T-helper 17 cell (primary cell): ENCODE data around the gene NFKBIZ. TPM values are rescaled to one million over a fixed set of nuclear protein-coding genes. Genes with fewer than 3 reads are reported as not detected.
"Not testable (repeated sequence)": the region's sequence is repeated elsewhere in the genome, so short reads cannot be mapped to it uniquely, and the experiment has no call there.

ENCODE experiments used
- ATAC-seq: fragments of 150-1000 bp; cut with Tn5 transposase; 2 replicates; pipeline ENCODE4 v1.10.0; 2021; ENCODE audit warnings: mild to moderate bottlenecking, moderate library complexity
- DNase-seq, 3 donors: peaks; one replicate each; pipeline versions ENCODE4 v3.0.0 to v3.0.0-alpha.2; 2020 to 2021
- H3K9me3 ChIP-seq: one replicate; pipeline ENCODE4 v1.7.0; 2013; ENCODE audit warnings: low read length, mild to moderate bottlenecking; ENCODE audit not compliant: control insufficient read depth, poor library complexity, severe bottlenecking
- H3K27ac Mint-ChIP-seq: one replicate; pipeline ENCODE4 v1.8.0; 2022; ENCODE audit warnings: mild to moderate bottlenecking, moderate library complexity, mixed read lengths
- H3K27me3 Mint-ChIP-seq: one replicate; pipeline ENCODE4 v1.8.0; 2022; ENCODE audit warnings: mixed read lengths
- H3K36me3 Mint-ChIP-seq: one replicate; pipeline ENCODE4 v1.8.0; 2022; ENCODE audit warnings: low read depth, mixed read lengths
- H3K4me1 Mint-ChIP-seq: one replicate; pipeline ENCODE4 v1.8.0; 2022; ENCODE audit warnings: mild to moderate bottlenecking, mixed read lengths
- H3K4me3 Mint-ChIP-seq: one replicate; pipeline ENCODE4 v1.8.0; 2022; ENCODE audit warnings: mild to moderate bottlenecking, moderate library complexity, mixed read lengths
- total RNA-seq, 4 donors: library from RNA in 2 of 4; stranded (reverse) in 2 of 4; gene quantifications; one replicate each; pipeline ENCODE4 v1.2.3 and lab custom pipeline; 2022 to 2026

Gene NFKBIZ
- total RNA-seq, 2 donors from 2014 or later: 682 to 814 TPM

DNA sequence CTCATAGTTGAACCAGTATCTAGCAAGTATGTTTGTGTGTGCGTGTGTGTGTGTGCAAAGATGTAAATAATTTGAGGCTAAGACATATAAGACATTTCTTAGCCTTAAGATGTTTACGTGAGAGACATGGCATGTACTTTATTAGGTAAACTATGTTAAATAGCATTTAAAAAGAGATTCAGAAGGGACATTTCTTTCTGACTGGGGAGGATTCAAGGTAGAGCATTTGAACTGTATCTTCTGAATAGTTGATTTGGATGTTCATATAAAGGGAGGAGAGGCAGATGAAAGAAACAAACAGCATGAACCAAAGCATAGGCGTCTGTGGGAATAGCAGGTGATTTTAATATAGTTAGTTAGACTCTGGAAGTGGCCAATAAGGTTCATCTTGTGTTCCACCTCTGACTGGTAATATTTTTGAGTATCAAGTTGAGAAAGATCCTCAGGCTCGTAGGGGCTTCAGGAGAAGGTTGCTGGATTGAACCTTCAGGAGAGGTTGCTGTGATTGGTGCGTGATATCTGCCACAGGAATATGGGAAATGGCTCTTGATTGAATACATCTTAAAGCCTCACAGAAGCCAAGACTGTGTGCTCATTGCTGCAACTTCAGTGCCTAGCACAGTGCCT is 12.6 kb downstream of the NFKBIZ start:
- peak overlapping the region; percentile 19 for H3K4me3 Mint-ChIP-seq
- no peaks in the 10 kb centered on the region for H3K27me3 Mint-ChIP-seq
- H3K9me3 ChIP-seq: no peaks in the 10 kb centered on the region
- DNase-seq (no peak), ATAC-seq (peak; percentile 14)
- H3K4me1 Mint-ChIP-seq: peaks cover 26% of the 10 kb centered on the region
- H3K27ac Mint-ChIP-seq: peak overlapping the region; percentile 85
- peaks cover 15% of the 10 kb centered on the region for H3K36me3 Mint-ChIP-seq

DNA sequence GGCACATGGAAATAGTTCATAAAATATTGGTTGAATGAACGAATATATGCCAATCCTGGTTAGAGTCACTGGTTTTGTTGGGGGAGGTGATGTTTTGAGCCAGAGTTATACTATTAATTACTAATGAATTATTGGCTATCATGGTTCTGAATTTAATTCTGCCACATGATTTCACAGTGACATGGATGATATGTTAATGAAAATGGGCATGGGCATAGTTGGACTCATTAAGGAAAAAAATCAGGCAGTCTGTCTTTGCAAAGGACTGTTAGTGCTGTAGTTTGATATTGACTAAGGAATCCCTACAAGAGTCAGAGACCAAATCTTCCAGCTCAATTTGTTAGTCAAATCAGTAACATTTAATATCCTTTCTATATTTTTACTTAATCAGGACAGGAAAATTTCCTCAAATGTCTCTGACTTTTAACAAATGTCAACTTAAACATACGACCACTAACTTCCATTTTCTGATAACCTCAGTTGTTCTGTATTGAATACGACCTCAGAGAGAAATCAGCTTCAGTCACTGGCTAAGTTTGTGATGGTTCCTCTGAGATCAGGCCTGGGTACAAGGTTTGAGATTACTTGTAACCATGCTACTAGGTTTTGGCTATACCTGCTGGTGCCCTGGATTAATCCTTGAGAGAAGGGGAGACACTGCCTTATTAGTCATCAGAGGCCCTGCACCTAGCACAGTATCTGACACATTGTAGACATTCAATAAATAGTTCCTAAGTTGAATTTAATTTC is 13.3 kb downstream of the NFKBIZ start:
- no peaks in the 10 kb centered on the region for H3K9me3 ChIP-seq
- peak; percentile 32 for ATAC-seq
- Mint-ChIP-seq H3K4me1 (peaks cover 24% of the 10 kb centered on the region), H3K27ac (peak overlapping the region; percentile 85), H3K27me3 (no peaks in the 10 kb centered on the region), H3K4me3 (peak overlapping the region; percentile 55), H3K36me3 (peaks cover 9% of the 10 kb centered on the region)
- DNase-seq: no peak

DNA sequence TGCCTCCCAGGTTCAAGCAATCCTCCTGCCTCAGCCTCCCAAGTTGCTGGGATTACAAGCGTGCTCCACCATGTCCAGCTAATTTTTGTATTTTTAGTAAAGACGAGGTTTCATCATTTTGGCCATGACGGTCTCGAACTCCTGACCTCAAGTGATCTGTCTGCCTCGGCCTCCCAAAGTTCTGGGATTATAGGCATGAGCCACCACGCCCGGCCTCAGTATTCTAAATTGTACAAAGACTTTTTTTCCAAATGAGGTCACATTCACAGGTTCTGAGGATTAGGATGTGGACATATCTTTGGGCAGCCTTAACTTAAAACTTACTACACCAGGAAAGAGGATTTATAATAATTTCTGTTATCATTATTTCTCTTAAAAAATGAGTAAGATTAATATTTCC is 15.6 kb downstream of the NFKBIZ start:
- not testable (repeated sequence) for H3K27ac Mint-ChIP-seq, H3K9me3 ChIP-seq, DNase-seq, H3K36me3 Mint-ChIP-seq, H3K4me3 Mint-ChIP-seq, H3K27me3 Mint-ChIP-seq, ATAC-seq
- H3K4me1 Mint-ChIP-seq: peaks cover 17% of the 10 kb centered on the region

DNA sequence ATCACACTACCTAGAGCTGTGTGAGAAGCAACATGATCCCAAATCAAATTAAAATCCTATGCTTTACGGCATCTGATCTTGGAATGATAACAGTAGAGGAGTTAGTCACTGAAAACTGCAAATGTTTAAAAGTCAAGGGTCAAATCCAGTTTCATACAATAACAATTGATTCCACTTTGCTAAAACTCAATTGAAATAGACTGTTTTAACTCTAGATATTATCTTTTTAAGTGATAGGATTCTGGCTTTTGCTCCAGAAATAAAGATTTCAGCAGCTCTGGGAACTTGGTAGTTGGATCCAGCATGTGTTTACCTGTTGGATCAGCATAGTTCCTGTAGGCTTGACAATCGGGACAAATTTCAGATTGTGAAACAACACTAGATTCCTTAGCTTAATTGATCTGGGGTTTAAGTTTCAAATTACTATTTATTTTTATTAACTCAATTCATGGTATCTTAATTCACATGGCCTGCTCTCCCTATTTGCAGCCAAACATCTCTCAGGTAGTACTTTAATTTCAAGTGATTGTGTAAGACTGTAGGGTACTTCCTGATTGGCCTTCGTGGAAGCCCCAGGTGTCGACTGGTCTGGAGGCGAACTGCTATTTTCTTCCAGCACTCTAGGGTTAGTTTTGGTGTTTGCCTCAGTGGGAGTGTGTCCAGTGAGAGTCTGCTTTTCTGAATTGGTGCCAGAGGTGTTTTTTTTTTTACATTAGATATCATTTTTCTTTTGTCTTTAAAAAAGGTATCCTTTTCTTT is 16.6 kb downstream of the NFKBIZ start:
- peaks cover 17% of the 10 kb centered on the region for H3K4me1 Mint-ChIP-seq
- H3K4me3 Mint-ChIP-seq: no peak overlapping the region
- H3K27me3 Mint-ChIP-seq: no peaks in the 10 kb centered on the region
- no peak overlapping the region for H3K27ac Mint-ChIP-seq
- ATAC-seq: no peak
- no peaks in the 10 kb centered on the region for H3K9me3 ChIP-seq
- no peak for DNase-seq
- peaks cover 2% of the 10 kb centered on the region for H3K36me3 Mint-ChIP-seq

DNA sequence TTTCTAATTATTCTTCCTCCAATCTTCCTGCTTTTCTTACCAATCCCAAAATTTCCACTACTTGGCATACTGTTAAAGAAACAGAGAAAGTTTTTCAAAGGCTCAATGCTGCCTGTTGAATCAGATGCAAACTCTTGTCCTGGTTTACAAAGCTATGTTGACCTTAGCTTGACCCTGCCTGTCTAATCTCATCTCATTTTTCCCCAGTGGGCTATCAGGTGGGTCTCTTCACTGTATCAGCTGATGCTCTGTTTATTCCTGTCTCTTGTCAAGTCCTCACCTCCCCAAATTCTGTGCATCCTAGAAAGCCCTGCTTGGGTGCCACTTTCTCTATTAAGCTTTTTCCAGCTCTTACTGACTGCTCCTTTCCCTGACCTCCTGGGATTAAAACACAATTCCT is 18.2 kb downstream of the NFKBIZ start:
- DNase-seq (no peak), ATAC-seq (no peak)
- H3K4me3 Mint-ChIP-seq: peak overlapping the region; percentile 26
- H3K27me3 Mint-ChIP-seq: no peaks in the 10 kb centered on the region
- H3K36me3 Mint-ChIP-seq: no peaks in the 10 kb centered on the region
- H3K4me1 Mint-ChIP-seq: peaks cover 8% of the 10 kb centered on the region
- H3K27ac Mint-ChIP-seq: no peak overlapping the region
- H3K9me3 ChIP-seq: no peaks in the 10 kb centered on the region

DNA sequence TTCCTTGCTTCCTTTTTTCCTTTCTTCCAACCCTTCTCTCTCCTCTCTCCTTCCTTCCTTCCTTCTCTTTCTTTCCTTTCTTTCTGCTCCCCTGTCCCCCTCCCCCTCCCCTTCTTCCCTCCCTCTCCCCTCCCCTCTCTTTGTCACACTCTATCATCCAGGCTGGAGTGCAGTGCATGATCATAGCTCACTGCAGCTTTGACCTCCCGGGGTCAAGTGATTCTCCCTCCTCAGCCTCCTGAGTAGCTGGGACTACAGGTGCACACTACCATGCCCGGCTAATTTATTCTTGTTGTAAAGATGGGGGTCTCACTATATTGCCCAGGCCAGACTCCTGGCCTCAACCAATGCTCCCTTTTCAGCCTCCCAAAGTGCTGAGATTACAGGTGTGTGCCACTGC is 18.7 kb downstream of the NFKBIZ start:
- Mint-ChIP-seq H3K27me3 (no peaks in the 10 kb centered on the region), H3K4me1 (peaks cover 8% of the 10 kb centered on the region), H3K27ac (no peak overlapping the region), H3K4me3 (no peak overlapping the region), H3K36me3 (no peaks in the 10 kb centered on the region)
- DNase-seq (no peak), ATAC-seq (no peak)
- no peaks in the 10 kb centered on the region for H3K9me3 ChIP-seq

DNA sequence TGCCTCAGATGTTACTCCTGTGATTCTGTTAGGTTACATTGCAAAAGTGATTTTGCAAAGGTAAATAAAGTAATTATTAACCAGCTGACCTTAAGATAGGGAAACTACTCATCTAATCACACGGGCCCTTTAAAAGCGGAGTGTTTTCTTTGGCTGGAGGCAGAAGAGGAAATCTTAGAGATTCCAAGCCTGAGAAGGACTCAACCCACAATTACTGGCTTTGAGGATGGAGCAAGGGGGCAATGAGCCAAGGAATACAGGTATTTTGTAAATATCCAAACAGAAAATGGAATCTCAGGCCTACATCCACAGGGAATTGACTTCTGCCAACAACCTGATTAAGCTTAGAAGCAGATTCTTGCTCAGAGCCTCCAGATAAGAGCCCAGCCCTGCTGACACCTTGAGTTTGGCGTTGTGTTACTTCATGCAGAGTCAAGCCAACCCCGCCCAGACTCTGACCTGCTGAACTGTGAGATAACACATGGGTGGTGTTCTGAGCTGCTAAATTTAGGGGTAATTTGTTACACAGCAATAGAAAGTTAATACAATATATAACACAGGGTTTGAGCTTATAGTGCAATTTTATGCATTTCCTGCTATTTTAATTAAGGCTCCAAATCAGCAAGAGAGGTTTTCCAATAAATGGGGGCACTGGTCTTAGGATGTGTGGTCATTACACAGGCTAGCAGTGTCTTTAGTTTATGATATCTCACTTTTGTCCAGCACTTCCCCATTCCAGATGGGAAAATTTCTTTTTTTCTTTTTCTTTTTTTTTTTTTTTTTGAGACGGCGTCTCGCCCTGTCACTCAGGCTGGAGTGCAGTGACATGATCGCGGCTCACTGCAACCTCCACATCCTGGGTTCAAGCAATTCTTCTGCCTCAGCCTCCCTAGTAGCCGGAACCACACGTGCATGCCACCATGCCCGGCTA is 19.5 kb downstream of the NFKBIZ start:
- H3K27me3 Mint-ChIP-seq: no peaks in the 10 kb centered on the region
- DNase-seq: no peak
- H3K4me1 Mint-ChIP-seq: peaks cover 6% of the 10 kb centered on the region
- ATAC-seq: no peak
- H3K9me3 ChIP-seq: no peaks in the 10 kb centered on the region
- no peak overlapping the region for H3K27ac Mint-ChIP-seq
- peak overlapping the region; percentile 19 for H3K4me3 Mint-ChIP-seq
- H3K36me3 Mint-ChIP-seq: no peaks in the 10 kb centered on the region

DNA sequence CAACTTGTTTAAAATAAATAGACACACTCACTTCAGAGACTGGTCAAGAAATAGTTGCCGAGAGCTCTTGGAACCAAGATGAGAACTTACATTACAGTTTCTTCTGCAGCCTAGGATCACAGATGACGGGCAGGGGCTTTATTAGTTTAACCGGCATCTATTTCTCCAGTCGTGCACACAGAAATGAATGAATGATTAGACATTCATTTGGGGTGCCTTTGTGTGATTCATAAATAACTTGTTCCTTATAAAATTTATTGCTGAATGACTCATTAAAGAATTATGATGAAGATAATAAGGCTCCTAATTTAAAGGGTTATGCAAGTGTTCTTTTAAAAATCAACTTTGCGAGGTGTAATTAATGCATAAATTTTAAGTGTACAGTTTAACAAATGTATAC is 20.8 kb downstream of the NFKBIZ start:
- Mint-ChIP-seq H3K4me3 (no peak overlapping the region), H3K27me3 (no peaks in the 10 kb centered on the region), H3K4me1 (peaks cover 6% of the 10 kb centered on the region), H3K27ac (no peak overlapping the region), H3K36me3 (no peaks in the 10 kb centered on the region)
- ATAC-seq: no peak
- no peak for DNase-seq
- no peaks in the 10 kb centered on the region for H3K9me3 ChIP-seq

DNA sequence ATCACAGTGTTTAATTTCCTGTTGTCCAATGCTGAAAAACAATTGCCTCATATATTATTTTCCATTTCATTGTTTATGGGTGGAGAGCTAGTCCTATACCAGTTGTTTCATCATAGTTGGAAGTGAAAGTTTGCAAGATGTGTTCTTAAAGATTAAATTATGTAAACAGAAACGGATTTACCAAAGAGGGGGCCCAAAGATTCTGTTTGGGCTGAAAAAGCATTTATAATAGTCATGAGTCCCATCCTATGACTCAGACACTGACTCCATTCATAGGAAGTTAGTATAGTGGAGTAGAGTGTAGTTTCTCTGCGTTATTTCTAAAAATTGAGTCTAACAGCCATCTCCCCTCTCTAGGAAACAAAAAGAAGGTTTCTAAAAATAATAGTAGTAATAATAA is 24.3 kb downstream of the NFKBIZ start:
- Mint-ChIP-seq H3K4me1 (peaks cover 2% of the 10 kb centered on the region), H3K4me3 (no peak overlapping the region), H3K27ac (no peak overlapping the region), H3K36me3 (no peaks in the 10 kb centered on the region), H3K27me3 (no peaks in the 10 kb centered on the region)
- ATAC-seq (no peak), DNase-seq (no peak)
- H3K9me3 ChIP-seq: no peaks in the 10 kb centered on the region

DNA sequence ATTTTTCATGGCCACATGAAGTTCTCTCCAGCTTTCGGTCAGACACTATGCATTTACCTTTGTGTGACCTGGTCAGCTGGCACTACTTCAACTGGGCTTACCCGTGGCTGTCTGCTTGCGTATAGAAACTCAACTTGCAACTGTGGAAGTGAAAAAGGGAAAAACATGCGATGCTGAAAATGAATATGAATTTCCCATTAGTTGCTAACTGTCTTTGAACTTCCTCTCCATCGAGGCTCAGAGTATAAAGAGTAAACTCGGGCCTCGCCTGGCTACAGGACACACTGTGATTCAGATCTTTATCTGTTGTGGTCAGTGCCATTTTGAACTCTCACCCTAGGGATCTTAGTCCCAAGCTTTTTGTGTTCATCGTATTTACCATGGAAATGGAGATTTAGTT is 26.8 kb downstream of the NFKBIZ start:
- DNase-seq: no peak
- Mint-ChIP-seq H3K27ac (no peak overlapping the region), H3K27me3 (no peaks in the 10 kb centered on the region), H3K4me3 (no peak overlapping the region), H3K4me1 (peaks cover 2% of the 10 kb centered on the region), H3K36me3 (no peaks in the 10 kb centered on the region)
- H3K9me3 ChIP-seq: no peaks in the 10 kb centered on the region
- ATAC-seq: no peak

DNA sequence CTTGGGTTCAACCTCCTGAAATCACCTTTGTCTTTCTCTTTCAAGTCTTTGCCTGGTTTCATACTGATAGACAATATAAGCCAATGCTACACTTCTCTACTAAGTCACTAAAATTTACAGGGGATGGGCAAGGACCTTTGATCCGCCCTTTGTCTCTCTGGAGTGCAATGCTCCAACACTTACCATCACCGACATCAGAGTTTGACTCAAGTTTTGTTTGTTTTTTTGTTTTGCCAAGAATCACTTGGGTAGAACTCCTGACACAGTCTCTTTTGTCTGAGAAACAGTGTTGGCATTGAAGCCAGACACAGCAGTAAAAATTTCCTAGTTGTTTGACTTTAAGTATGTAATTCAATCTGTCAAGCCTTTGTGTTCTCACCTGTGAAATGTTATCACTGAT is 29.3 kb downstream of the NFKBIZ start:
- peaks cover 2% of the 10 kb centered on the region for H3K4me1 Mint-ChIP-seq
- ATAC-seq (no peak), DNase-seq (no peak)
- H3K9me3 ChIP-seq: no peaks in the 10 kb centered on the region
- H3K4me3 Mint-ChIP-seq: no peak overlapping the region
- H3K27ac Mint-ChIP-seq: no peak overlapping the region
- no peaks in the 10 kb centered on the region for H3K36me3 Mint-ChIP-seq
- no peaks in the 10 kb centered on the region for H3K27me3 Mint-ChIP-seq

DNA sequence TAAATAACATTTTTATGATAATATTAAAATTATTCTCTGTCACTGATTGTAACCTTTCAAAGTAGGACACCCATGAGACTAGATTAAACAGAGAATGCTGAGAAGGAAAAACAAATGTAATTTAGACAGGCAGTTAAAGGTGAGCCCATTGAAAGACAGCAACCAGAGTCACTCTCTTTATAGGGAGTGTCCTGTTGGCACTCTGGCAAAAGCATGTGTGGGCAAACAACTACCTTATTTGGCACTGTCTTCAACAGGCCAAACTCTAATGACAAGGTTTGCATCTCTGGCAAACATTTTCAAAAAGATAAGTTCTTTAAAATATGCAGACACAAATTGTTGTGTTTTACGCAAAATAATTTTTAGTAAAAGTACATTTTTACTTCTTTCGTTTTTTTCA is 29.8 kb downstream of the NFKBIZ start:
- H3K27ac Mint-ChIP-seq: no peak overlapping the region
- ATAC-seq: no peak
- H3K9me3 ChIP-seq: no peaks in the 10 kb centered on the region
- H3K4me1 Mint-ChIP-seq: peaks cover 2% of the 10 kb centered on the region
- no peaks in the 10 kb centered on the region for H3K27me3 Mint-ChIP-seq
- no peak for DNase-seq
- no peak overlapping the region for H3K4me3 Mint-ChIP-seq
- H3K36me3 Mint-ChIP-seq: no peaks in the 10 kb centered on the region
